HFFc6 (cell line): ENCODE results near the gene GDPD5. TPM values are rescaled to one million over a fixed set of nuclear protein-coding genes. Genes with fewer than 3 reads are reported as not detected.

ENCODE experiments used
- DNase-seq: peaks from one replicate; pipeline ENCODE4 v3.0.0-alpha.2; 2018
- H3K27ac Mint-ChIP-seq: 2 replicates; pipeline ENCODE4 v1.8.0; 2020; ENCODE audit warnings: mild to moderate bottlenecking, mixed read lengths
- H3K27me3 Mint-ChIP-seq: 2 replicates; pipeline ENCODE4 v1.8.0; 2021; ENCODE audit warnings: mild to moderate bottlenecking, moderate library complexity, mixed read lengths; ENCODE audit not compliant: insufficient read depth
- H3K36me3 Mint-ChIP-seq: 2 replicates; pipeline ENCODE4 v1.8.0; 2021; ENCODE audit warnings: low read depth, mixed read lengths
- H3K4me1 Mint-ChIP-seq: 2 replicates; pipeline ENCODE4 v1.8.0; 2020; ENCODE audit warnings: low read depth, mixed read lengths
- H3K4me3 Mint-ChIP-seq: 2 replicates; pipeline ENCODE4 v1.8.0; 2020; ENCODE audit warnings: mild to moderate bottlenecking, moderate library complexity, mixed read lengths
- H3K9me3 Mint-ChIP-seq: 2 replicates; pipeline ENCODE4 v1.8.0; 2020; ENCODE audit warnings: mild to moderate bottlenecking, mixed read lengths
- CTCF ChIP-seq: fragments of 200-600 bp; sonication (generic); IDR thresholded peaks from 2 replicates; pipeline ENCODE4 v1.5.0; 2021; ENCODE audit warnings: antibody characterized with exemption, mild to moderate bottlenecking
- total RNA-seq, 6 experiments: library from RNA; stranded (reverse); fragmentation: NEBNext Ultra II Directional; extraction: Animal tissue kit (Norgen Biotek cat#: 25700); gene quantifications; 2 replicates in 1 of 6; 3 replicates in 5 of 6; pipeline ENCODE4 v1.2.3, GENCODE V29; 2021

Gene GDPD5
- total RNA-seq, 6 experiments from 2014 or later = 2.5 to 5.7 (median 4.2) TPM

DNA sequence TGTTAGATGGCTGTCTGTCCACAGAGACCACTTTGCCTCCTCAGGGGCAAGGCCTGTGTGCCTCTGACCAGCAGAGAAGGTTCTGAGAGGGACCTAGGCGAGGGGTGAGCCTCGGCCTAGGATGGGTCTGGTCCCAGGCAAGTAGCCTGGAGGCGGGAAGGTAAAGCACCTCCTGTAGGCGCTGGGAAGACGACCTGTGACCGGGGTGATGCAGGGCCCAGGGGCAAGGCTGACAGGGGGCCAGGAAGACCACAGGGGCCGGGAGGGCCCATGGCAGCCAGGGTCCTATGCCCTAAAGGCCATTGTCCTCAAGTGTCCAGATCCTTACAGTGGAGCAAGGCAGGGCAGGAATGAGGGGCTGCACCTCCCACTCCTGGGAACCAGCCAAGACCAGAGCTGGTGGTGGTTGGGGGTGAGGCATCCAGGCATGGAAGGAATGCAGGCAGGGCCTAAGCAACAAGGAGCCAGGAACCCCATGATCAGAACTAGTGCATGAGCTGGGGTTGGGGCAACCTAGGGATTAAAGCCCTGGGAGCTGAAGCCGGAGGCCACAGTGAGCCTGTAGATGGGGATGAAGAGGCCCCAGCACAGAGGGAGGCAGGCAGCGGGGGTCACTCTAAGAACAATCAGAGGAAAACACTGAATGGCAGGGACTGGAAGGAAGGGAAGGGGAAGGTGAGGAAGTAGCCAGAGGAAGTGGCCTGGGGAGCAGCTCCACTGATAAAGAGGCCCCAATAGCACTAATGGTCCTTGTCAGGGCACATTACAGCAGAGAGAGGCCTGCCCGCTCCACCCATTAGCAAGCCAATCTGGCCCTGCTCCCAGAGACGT lies 59.8 kb downstream of the GDPD5 start:
- peaks cover 5% of the 10 kb centered on the region for H3K27me3 Mint-ChIP-seq
- no peaks in the 10 kb centered on the region for H3K9me3 Mint-ChIP-seq
- peaks cover 30% of the 10 kb centered on the region for H3K4me1 Mint-ChIP-seq
- TF ChIP-seq CTCF = no peak
- H3K27ac Mint-ChIP-seq = peak overlapping the region; percentile 80
- DNase-seq = peak; percentile 35
- no peaks in the 10 kb centered on the region for H3K36me3 Mint-ChIP-seq
- H3K4me3 Mint-ChIP-seq = no peak overlapping the region

DNA sequence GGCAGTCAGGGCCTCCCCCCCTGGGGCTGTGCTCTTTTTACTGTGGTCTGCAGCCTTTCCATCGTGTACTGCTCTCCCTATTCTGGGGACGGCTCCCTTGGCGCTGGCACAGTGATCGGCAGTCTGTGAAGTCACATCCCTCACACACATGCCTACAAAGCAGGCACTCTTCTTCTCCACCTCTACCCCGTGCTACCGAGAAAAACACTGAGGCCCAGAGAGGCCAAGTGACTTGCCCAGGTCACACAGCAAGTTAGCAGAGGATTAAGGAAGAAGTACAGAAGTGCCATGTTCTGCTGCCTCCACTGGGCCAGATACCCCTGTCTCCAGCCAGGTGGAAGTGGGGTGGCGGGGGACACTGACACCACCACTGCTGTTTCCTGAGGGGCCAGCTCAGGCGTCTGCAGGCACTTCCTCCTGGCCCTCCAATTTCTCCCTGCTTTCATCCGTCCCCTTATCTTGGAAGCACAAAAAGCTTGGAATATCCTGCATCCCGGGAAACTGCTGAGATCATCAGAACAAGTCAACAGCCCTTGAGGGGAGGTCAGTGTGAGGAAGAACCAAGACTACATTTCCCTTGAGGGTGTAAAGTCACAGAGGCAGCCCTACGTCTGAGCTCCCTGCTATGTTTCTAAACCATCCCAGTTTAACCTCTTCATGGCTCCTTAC lies 62.5 kb downstream of the GDPD5 start:
- Mint-ChIP-seq H3K4me1 (peaks cover 25% of the 10 kb centered on the region), H3K27ac (no peak overlapping the region), H3K4me3 (no peak overlapping the region), H3K27me3 (peaks cover 7% of the 10 kb centered on the region), H3K9me3 (no peaks in the 10 kb centered on the region), H3K36me3 (no peaks in the 10 kb centered on the region)
- DNase-seq = no peak
- TF ChIP-seq CTCF = no peak

- Mint-ChIP-seq H3K27me3 (peaks cover 6% of the 10 kb centered on the region), H3K4me1 (peaks cover 25% of the 10 kb centered on the region), H3K36me3 (no peaks in the 10 kb centered on the region), H3K27ac (no peak overlapping the region), H3K4me3 (no peak overlapping the region), H3K9me3 (no peaks in the 10 kb centered on the region)
- no peak for TF ChIP-seq CTCF
- no peak for DNase-seq
Measured at GRCh38 chr11:75462117-75462653, 63.6 kb downstream of the GDPD5 start.

GRCh38 chr11:75461151-75461550 lies 64.6 kb downstream of the GDPD5 start:
- H3K4me1 Mint-ChIP-seq = peaks cover 22% of the 10 kb centered on the region
- peaks cover 10% of the 10 kb centered on the region for H3K27me3 Mint-ChIP-seq
- H3K36me3 Mint-ChIP-seq = no peaks in the 10 kb centered on the region

More at GRCh38 chr11:75461151-75461550, 64.6 kb downstream of the GDPD5 start:
- Mint-ChIP-seq H3K27ac (no peak overlapping the region), H3K9me3 (no peaks in the 10 kb centered on the region), H3K4me3 (no peak overlapping the region)
- DNase-seq = no peak
- TF ChIP-seq CTCF = no peak
